Right lobe of liver (tissue), 6 donors: Measurements from ENCODE around the gene G2E3. TPM values are rescaled to one million over a fixed set of nuclear protein-coding genes. Genes with fewer than 3 reads are reported as not detected.

ENCODE experiments used
- ATAC-seq, 4 donors: fragments of 200-7000 bp; cut with Tn5 transposase; one replicate each; pipeline ENCODE4 v1.9.1; 2020; ENCODE audit warnings: mild to moderate bottlenecking in 4 of 4, moderate library complexity in 4 of 4
- DNase-seq, 3 donors: peaks; one replicate each; pipeline ENCODE4 v3.0.0-alpha.2; 2020
- H3K27ac ChIP-seq, 3 donors: fragments of 200-600 bp; one replicate each; pipeline ENCODE4 v1.8.0; 2022
- H3K27me3 ChIP-seq, 2 donors: fragments of 200-600 bp; one replicate each; pipeline ENCODE4 v1.8.0; 2022
- H3K36me3 ChIP-seq, 4 donors: fragments of 200-600 bp; sonication (generic) in 1 of 4; one replicate each; pipeline versions ENCODE4 v1.5.1 to v1.8.0; 2017 to 2022; ENCODE audit warnings: control low read depth in 1 of 4
- H3K4me1 ChIP-seq, 4 donors: fragments of 200-600 bp; sonication (generic) in 1 of 4; one replicate each; pipeline versions ENCODE4 v1.5.1 to v1.8.0; 2017 to 2022; ENCODE audit warnings: control low read depth in 1 of 4
- H3K4me3 ChIP-seq, 3 donors: fragments of 200-600 bp; one replicate each; pipeline ENCODE4 v1.8.0; 2022
- H3K9me3 ChIP-seq, 4 donors: fragments of 200-600 bp; sonication (generic) in 1 of 4; one replicate each; pipeline versions ENCODE4 v1.5.1 to v1.8.0; 2017 to 2022; ENCODE audit warnings: control low read depth in 1 of 4
- POLR2A ChIP-seq: fragments of 450-650 bp; IDR thresholded peaks from one replicate; pipeline ENCODE4 v1.6.1; 2017; ENCODE audit warnings: antibody characterized with exemption, mild to moderate bottlenecking
- WGBS: methylation state at CpG from one replicate; pipeline ENCODE4 v1.1.6; 2018; ENCODE audit warnings: low coverage, low lambda C conversion rate; ENCODE audit not compliant: insufficient coverage; ENCODE audit errors: missing lambda C conversion rate; 5-methylcytosine and 5-hydroxymethylcytosine counted together
- intact Hi-C, 2 donors: fragments of 100-400 bp; cut with DNase I; formaldehyde crosslinking; loops; one replicate each; pipeline versions ENCODE4 v1.11.2 to v1.14.1; 2022
- total RNA-seq, 6 experiments: library from RNA; depleted of rRNA in 2 of 6; stranded (reverse); fragments of >200 nt in 2 of 6; fragmentation: NEBNext Ultra II Directional in 3 of 6; extraction: Animal tissue kit (Norgen Biotek cat#: 25700) in 3 of 6; gene quantifications; one replicate each; pipeline versions ENCODE4 v1.1.0 to v1.2.4, GENCODE V29; 2016 to 2023
- TF ChIP-seq, protein P1 (sequence below), 4 donors: fragments of 200-600 bp in 3 of 4; fragments of 450-650 bp in 1 of 4; IDR thresholded peaks; one replicate each; pipeline versions ENCODE4 v1.5.1 to v1.8.0; 2016 to 2022; ENCODE audit warnings: antibody characterized with exemption in 4 of 4, mild to moderate bottlenecking in 2 of 4
- donor health status: DM: no; HTN: yes; CAD: no.
- donor health status: DM: no; HTN: no; CAD: no.
- donor health status: DM: no; HTN: no; CAD: no.
- donor health status: DM: no; HTN: yes; CAD: no.
- donor health status: DM: no; HTN: yes; CAD: no.

G2E3 gene
- total RNA-seq, 6 experiments from 2014 or later = 3.0 to 6.4 (median 4.7) TPM

DNA sequence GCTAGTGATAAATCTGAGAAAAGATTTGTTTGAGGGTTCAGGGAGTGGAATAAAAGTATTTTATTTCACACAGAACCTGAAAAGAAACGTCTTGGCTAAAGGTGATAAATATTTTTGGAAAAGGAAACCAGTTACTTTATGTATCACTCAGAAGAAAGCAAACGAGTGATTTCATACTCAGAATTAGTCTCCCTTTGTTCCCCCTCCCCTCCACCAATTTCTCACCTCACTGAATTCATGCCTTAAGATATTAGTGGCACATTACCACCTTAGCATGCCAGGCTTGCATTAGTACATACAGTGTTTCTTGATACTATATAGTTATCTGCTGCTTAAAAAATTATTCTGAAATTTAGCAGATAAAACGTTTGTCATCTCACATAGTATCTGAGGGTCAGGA lies 28.2 kb downstream of the G2E3 start:
- intact Hi-C loops = no loop called here
- ATAC-seq = no peak
- 71% methylated on average over 3 of the region's 3 CpGs for WGBS

DNA sequence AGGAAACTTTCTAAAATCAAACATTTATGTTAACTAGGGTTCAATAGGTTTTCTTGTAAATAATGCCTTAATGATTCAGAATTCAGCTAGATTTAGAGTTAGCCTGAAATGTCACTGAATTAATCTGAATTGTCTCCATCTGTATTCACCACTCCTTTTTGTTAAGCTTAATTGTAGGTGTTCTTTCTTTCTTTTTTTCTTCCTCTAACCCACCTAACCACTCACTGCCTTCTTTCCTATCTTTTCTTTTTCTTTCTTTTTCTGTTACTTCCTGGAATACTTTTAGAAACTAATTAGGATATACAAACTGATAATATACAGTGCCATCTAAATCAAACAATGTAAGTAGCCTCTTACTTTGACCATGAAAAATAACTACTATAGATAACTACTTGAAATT lies 29.9 kb downstream of the G2E3 start:
- TF ChIP-seq POLR2A = no peak
- TF ChIP-seq, protein P1, sequence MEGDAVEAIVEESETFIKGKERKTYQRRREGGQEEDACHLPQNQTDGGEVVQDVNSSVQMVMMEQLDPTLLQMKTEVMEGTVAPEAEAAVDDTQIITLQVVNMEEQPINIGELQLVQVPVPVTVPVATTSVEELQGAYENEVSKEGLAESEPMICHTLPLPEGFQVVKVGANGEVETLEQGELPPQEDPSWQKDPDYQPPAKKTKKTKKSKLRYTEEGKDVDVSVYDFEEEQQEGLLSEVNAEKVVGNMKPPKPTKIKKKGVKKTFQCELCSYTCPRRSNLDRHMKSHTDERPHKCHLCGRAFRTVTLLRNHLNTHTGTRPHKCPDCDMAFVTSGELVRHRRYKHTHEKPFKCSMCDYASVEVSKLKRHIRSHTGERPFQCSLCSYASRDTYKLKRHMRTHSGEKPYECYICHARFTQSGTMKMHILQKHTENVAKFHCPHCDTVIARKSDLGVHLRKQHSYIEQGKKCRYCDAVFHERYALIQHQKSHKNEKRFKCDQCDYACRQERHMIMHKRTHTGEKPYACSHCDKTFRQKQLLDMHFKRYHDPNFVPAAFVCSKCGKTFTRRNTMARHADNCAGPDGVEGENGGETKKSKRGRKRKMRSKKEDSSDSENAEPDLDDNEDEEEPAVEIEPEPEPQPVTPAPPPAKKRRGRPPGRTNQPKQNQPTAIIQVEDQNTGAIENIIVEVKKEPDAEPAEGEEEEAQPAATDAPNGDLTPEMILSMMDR (IDR thresholded peaks at IDR 0.05) = no peak
- Histone ChIP-seq H3K4me3 (no peak overlapping the region), H3K27ac (no peak overlapping the region), H3K9me3 (no peaks in the 10 kb centered on the region), H3K27me3 (no peaks in the 10 kb centered on the region), H3K36me3 (no peaks in the 10 kb centered on the region), H3K4me1 (no peaks in the 10 kb centered on the region)
- no peak for DNase-seq
- intact Hi-C loops = no loop called here
- ATAC-seq = no peak

More for the DNA sequence above, 28.2 kb downstream of the G2E3 start:
- Histone ChIP-seq H3K36me3 (no peaks in the 10 kb centered on the region), H3K4me3 (no peak overlapping the region), H3K4me1 (no peaks in the 10 kb centered on the region), H3K9me3 (no peaks in the 10 kb centered on the region), H3K27ac (no peak overlapping the region), H3K27me3 (no peaks in the 10 kb centered on the region)
- TF ChIP-seq, protein P1 (IDR thresholded peaks at IDR 0.05) = no peak
- TF ChIP-seq POLR2A = no peak
- no peak for DNase-seq

DNA sequence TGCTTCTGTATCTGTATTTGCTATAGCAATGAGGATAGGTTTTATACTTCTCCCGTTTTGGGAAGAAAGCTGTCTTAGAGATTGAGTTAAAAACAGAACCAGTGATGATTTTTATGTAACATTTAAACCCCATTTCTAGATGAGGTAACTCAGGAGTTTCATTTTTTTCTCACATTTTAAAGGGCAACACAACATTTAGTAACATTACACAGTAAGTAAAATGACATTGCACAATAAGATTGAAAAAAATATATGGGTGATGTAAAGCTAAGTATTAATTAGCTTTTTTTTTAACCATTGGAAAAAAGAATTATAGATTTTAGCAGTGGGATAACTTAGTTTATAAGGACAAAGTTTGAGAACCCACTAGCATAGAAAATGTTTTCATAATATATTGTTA lies 38.0 kb downstream of the G2E3 start:
- intact Hi-C loops = no loop called here
- H3K9me3 ChIP-seq = no peaks in the 10 kb centered on the region
- ATAC-seq (no peak), DNase-seq (no peak)
- peaks cover 0 to 12% (median 0%) of the 10 kb centered on the region in 4 donors for H3K36me3 ChIP-seq
- H3K27ac ChIP-seq = no peak overlapping the region
- H3K27me3 ChIP-seq = no peaks in the 10 kb centered on the region
- no peaks in the 10 kb centered on the region for H3K4me1 ChIP-seq
- no peak overlapping the region for H3K4me3 ChIP-seq
- TF ChIP-seq POLR2A = no peak
- TF ChIP-seq, protein P1 (IDR thresholded peaks at IDR 0.05) = no peak
- WGBS = 73% methylated on average over 1 of the region's 1 CpG

DNA sequence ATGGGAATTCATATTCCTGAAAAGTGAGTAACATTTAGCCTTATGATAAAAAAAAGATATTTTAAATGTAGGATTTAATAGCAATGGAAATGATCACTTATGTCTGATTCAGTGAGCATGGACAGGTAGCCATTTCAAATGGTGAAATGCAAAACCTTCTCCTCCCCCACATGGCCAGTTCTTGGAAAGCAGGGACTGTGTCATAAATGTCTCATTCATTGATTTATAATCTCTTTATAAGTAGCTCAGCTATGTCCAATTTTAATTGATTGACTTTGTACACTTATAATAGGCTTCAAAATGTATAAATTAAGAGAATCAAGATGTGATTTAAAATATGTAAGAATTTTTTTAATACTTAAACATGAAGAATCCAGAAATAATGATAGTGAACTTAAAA lies 38.5 kb downstream of the G2E3 start:
- DNase-seq = no peak
- no peak overlapping the region for H3K27ac ChIP-seq
- no peaks in the 10 kb centered on the region for H3K27me3 ChIP-seq
- H3K4me3 ChIP-seq = no peak overlapping the region
- TF ChIP-seq POLR2A = no peak
- TF ChIP-seq, protein P1 (IDR thresholded peaks at IDR 0.05) = no peak
- H3K9me3 ChIP-seq = no peaks in the 10 kb centered on the region
- intact Hi-C loops = no loop called here
- peaks cover 0 to 14% (median 0%) of the 10 kb centered on the region in 4 donors for H3K36me3 ChIP-seq
- no peak for ATAC-seq
- no peaks in the 10 kb centered on the region for H3K4me1 ChIP-seq
